ENCODE results near the gene SLC1A7. TPM values are rescaled to one million over a fixed set of nuclear protein-coding genes. Genes with fewer than 3 reads are reported as not detected.

Gene SLC1A7
- total RNA-seq, 1 donor from 2014 or later = not detected

- no peak overlapping the region for H3K27ac Mint-ChIP-seq
- peaks cover 45% of the 10 kb centered on the region for H3K36me3 Mint-ChIP-seq (ENCODE audit: low read depth)
- H3K4me3 Mint-ChIP-seq (ENCODE audit: low read depth) = no peak overlapping the region
- H3K9me3 Mint-ChIP-seq = no peaks in the 10 kb centered on the region
- intact Hi-C loops (cut with micrococcal nuclease) = no loop called here
- H3K27me3 Mint-ChIP-seq (ENCODE audit: low read depth) = no peaks in the 10 kb centered on the region
- peaks cover 6% of the 10 kb centered on the region for H3K4me1 Mint-ChIP-seq (ENCODE audit: low read depth)
- no peak for DNase-seq (ENCODE audit: low spot score)
Observed at GRCh38 chr1:53050310-53050709, 92.1 kb downstream of the SLC1A7 start.

- Mint-ChIP-seq H3K4me3 (ENCODE audit: low read depth) (no peak overlapping the region), H3K27ac (no peak overlapping the region), H3K36me3 (ENCODE audit: low read depth) (peaks cover 48% of the 10 kb centered on the region), H3K9me3 (no peaks in the 10 kb centered on the region), H3K27me3 (ENCODE audit: low read depth) (no peaks in the 10 kb centered on the region), H3K4me1 (ENCODE audit: low read depth) (peaks cover 6% of the 10 kb centered on the region)
- intact Hi-C loops (cut with micrococcal nuclease) = no loop called here
- DNase-seq (ENCODE audit: low spot score) = no peak
Observed at GRCh38 chr1:53049574-53049967, 92.9 kb downstream of the SLC1A7 start.

GRCh38 chr1:53048960-53049573 is 93.4 kb downstream of the SLC1A7 start:
- Mint-ChIP-seq H3K36me3 (ENCODE audit: low read depth) (peaks cover 47% of the 10 kb centered on the region), H3K27ac (no peak overlapping the region), H3K27me3 (ENCODE audit: low read depth) (no peaks in the 10 kb centered on the region), H3K4me1 (ENCODE audit: low read depth) (peaks cover 6% of the 10 kb centered on the region), H3K9me3 (no peaks in the 10 kb centered on the region), H3K4me3 (ENCODE audit: low read depth) (no peak overlapping the region)
- intact Hi-C loops (cut with micrococcal nuclease) = no loop called here
- DNase-seq (ENCODE audit: low spot score) = no peak

- no peak overlapping the region for H3K27ac Mint-ChIP-seq
- peaks cover 42% of the 10 kb centered on the region for H3K36me3 Mint-ChIP-seq (ENCODE audit: low read depth)
- intact Hi-C loops (cut with micrococcal nuclease) = no loop called here
- no peak overlapping the region for H3K4me3 Mint-ChIP-seq (ENCODE audit: low read depth)
- H3K9me3 Mint-ChIP-seq = no peaks in the 10 kb centered on the region
- H3K27me3 Mint-ChIP-seq (ENCODE audit: low read depth) = no peaks in the 10 kb centered on the region
- no peak for DNase-seq (ENCODE audit: low spot score)
- peaks cover 6% of the 10 kb centered on the region for H3K4me1 Mint-ChIP-seq (ENCODE audit: low read depth)
Observed at GRCh38 chr1:53047737-53048736, 94.4 kb downstream of the SLC1A7 start.

GRCh38 chr1:53046930-53047329 is 95.5 kb downstream of the SLC1A7 start:
- no peak overlapping the region for H3K4me3 Mint-ChIP-seq (ENCODE audit: low read depth)
- no peaks in the 10 kb centered on the region for H3K27me3 Mint-ChIP-seq (ENCODE audit: low read depth)
- H3K27ac Mint-ChIP-seq = no peak overlapping the region
- intact Hi-C loops (cut with micrococcal nuclease) = no loop called here
- peaks cover 32% of the 10 kb centered on the region for H3K36me3 Mint-ChIP-seq (ENCODE audit: low read depth)
- peaks cover 6% of the 10 kb centered on the region for H3K4me1 Mint-ChIP-seq (ENCODE audit: low read depth)
- H3K9me3 Mint-ChIP-seq = no peaks in the 10 kb centered on the region
- no peak for DNase-seq (ENCODE audit: low spot score)

GRCh38 chr1:53044926-53045325 is 97.5 kb downstream of the SLC1A7 start:
- intact Hi-C loops (cut with micrococcal nuclease) = no loop called here
- Mint-ChIP-seq H3K4me3 (ENCODE audit: low read depth) (no peak overlapping the region), H3K9me3 (no peaks in the 10 kb centered on the region), H3K4me1 (ENCODE audit: low read depth) (peaks cover 6% of the 10 kb centered on the region), H3K36me3 (ENCODE audit: low read depth) (peaks cover 32% of the 10 kb centered on the region), H3K27ac (no peak overlapping the region), H3K27me3 (ENCODE audit: low read depth) (no peaks in the 10 kb centered on the region)
- no peak for DNase-seq (ENCODE audit: low spot score)

GRCh38 chr1:53043271-53043670 is 99.2 kb downstream of the SLC1A7 start:
- Mint-ChIP-seq H3K4me1 (ENCODE audit: low read depth) (peaks cover 6% of the 10 kb centered on the region), H3K36me3 (ENCODE audit: low read depth) (peaks cover 27% of the 10 kb centered on the region), H3K27ac (no peak overlapping the region), H3K9me3 (no peaks in the 10 kb centered on the region), H3K27me3 (ENCODE audit: low read depth) (no peaks in the 10 kb centered on the region), H3K4me3 (ENCODE audit: low read depth) (no peak overlapping the region)
- no peak for DNase-seq (ENCODE audit: low spot score)
- intact Hi-C loops (cut with micrococcal nuclease) = no loop called here

- no peak overlapping the region for H3K27ac Mint-ChIP-seq
- DNase-seq (ENCODE audit: low spot score) = no peak
- no peak overlapping the region for H3K4me3 Mint-ChIP-seq (ENCODE audit: low read depth)
- H3K9me3 Mint-ChIP-seq = no peaks in the 10 kb centered on the region
- H3K36me3 Mint-ChIP-seq (ENCODE audit: low read depth) = peaks cover 16% of the 10 kb centered on the region
- H3K4me1 Mint-ChIP-seq (ENCODE audit: low read depth) = peaks cover 3% of the 10 kb centered on the region
- intact Hi-C loops (cut with micrococcal nuclease) = no loop called here
- H3K27me3 Mint-ChIP-seq (ENCODE audit: low read depth) = no peaks in the 10 kb centered on the region
Observed at GRCh38 chr1:53038566-53038965, 103.9 kb downstream of the SLC1A7 start.

Other genes starting within 250 kb of the SLC1A7 start
- gene ECHDC2, start 220.9 kb downstream of the SLC1A7 start, total RNA-seq = 52.3 and 61.6 TPM in 2 replicates
- gene SCP2, start 215.4 kb downstream of the SLC1A7 start, total RNA-seq = 58.8 and 66.1 TPM in 2 replicates
- not detected in 2 replicates for gene PODN, start 80.4 kb downstream of the SLC1A7 start, total RNA-seq
- 23.3 and 25.3 TPM in 2 replicates for gene CPT2, start 54.2 kb upstream of the SLC1A7 start, total RNA-seq
- 46.7 and 47.4 TPM in 2 replicates for gene CZIB, start 78.0 kb upstream of the SLC1A7 start, total RNA-seq
- gene MAGOH, start 95.9 kb upstream of the SLC1A7 start, total RNA-seq = 89.0 and 90.2 TPM in 2 replicates
- 78.0 and 82.1 TPM in 2 replicates for gene LRP8, start 185.4 kb upstream of the SLC1A7 start, total RNA-seq